ENCODE results near the gene GLI3.

- TF ChIP-seq EZH2 (optimal IDR thresholded peaks at IDR 0.05; ENCODE audit: low read depth, low read length), result no peak
- no peak for TF ChIP-seq CTCF (IDR thresholded peaks at IDR 0.05; ENCODE audit: low read length)
Measured at GRCh38 chr7:42221304-42221703, 15.7 kb downstream of the GLI3 start.
